ENCODE results near the gene MCAT.

Gene MCAT

GRCh38 chr22:43088984-43089717, 54.0 kb downstream of the MCAT start, which contains the start of gene TTLL1:
Gene TTLL1 (minus strand): TSS chr22:43089391. CDS start chr22:43075586, 13,805 bp downstream.
- peak; percentile 85 for DNase-seq

- DNase-seq: no peak
These were observed 54.6 kb downstream of the MCAT start for GRCh38 chr22:43088627-43088983.

- DNase-seq: no peak
These were observed 57.3 kb downstream of the MCAT start for GRCh38 chr22:43085658-43086606.

Measured in fibroblast of skin of right quadriceps (primary cell).